Measurements from ENCODE around the gene GRID1.

GRID1 gene

DNA sequence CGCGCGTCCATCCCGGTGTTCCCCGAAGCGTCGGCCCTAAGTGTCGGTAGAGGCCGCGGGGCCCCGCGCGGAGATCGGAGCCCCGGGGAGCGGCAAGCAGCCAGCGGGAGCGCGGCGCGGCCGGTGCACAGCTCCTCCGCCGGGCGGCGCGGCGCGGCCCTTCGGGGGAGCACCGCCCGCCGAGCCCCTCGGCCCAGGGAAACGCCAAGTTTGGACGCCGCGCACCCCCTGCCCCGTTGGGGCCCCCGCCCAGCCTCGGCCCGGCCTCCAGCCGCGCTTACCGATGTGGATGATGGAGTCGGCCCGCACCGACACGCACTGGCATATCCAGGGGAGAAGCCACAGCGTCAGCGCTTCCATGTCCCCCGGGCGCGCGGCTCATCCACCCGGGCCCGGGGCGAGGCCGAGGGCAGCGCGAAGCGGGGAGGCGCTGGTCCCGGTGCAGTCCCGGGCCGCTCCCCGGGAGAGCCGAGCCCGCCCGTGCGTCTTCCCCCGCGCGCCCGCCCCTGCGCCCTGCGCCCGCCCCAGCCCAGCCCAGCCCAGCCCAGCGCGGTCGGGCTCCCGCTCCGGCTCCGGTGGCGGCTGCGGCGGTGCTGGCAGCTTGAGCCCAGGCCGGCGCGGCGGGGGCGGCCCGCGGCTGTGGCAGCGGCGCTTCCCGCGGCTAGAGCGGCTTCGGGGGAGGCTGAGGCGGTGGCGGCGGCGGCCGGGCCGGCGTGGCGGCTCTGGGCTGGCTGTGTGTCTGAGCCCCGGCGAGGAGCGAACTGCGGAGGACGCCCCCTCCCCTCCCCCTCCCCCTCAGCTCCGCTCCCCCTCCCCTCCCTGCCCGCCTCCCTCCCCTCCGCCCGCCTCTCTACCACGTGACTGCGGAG lies at the start of gene GRID1:
TSS of gene GRID1 (minus strand) at position 763 of the 869 bp plus-strand sequence.
- DNase-seq = peak; percentile 34

DNA sequence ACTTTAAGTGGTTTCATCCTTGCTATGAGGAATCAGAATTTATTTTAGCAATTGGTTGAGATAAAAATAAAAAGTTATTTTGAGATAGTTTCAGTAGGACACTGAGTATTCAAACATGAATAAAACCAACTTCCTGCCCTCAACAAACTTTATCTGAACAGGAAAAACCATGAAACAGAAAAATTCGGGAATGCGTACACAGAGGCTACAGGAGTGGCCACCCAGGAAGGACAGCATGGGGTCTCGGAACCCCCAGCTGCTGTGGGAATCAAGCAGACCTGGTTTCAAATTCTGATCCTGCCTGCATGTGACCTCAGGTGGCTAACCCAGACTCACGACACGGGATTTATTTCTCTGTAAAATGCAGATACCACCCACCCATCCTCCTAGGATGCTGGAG lies 49.0 kb upstream of the GRID1 start:
- DNase-seq = no peak

DNA sequence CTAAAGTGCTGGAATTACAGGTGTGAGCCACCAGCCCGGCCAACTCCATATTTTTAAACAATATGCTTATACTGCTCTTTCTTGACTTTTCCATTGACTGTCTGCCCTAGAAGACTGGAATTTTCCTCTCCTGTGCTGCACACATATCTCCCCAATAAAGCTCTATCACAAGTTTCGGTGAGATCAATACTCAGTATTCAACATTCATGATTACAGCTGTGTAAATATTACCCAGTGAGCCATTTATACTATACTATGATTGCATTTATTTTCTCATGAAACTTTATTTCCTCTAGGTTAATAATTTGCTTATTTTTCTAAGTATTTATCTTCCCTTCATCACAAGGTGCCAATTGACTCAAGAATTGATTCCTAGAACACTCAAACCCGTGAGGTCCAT lies 48.5 kb upstream of the GRID1 start:
- DNase-seq = no peak

DNA sequence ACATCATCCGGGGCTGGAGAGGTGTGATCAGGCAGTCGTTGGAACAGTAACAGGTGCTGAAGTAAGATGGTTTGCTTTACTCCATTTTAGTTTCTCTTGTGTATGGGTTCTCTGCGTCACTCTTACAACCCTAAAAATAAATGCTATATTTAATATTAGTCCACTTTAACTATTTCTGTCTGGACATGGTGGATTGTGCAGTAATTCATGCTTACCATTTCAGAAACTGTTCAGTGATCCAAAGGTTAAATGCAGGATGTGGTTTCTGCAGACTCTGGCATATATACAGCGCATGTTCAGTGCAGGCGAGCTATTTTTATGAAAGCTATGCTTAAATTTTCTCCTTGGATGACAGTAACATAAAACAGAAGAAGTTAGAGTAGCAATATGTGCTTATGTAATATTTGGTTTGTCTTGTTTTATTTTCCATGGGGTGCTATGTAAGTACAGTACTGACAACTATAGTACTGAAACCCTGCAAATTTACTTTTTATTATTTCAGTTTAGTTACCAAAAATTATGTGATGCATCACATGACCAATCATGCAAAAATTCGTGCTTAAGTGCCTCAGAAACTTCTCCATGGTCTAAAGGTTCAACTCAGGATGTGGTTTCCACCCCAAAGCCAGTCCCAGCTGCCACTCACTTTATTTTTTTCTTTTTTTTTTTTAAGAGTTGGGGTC lies 46.6 kb upstream of the GRID1 start:
- no peak for DNase-seq

DNA sequence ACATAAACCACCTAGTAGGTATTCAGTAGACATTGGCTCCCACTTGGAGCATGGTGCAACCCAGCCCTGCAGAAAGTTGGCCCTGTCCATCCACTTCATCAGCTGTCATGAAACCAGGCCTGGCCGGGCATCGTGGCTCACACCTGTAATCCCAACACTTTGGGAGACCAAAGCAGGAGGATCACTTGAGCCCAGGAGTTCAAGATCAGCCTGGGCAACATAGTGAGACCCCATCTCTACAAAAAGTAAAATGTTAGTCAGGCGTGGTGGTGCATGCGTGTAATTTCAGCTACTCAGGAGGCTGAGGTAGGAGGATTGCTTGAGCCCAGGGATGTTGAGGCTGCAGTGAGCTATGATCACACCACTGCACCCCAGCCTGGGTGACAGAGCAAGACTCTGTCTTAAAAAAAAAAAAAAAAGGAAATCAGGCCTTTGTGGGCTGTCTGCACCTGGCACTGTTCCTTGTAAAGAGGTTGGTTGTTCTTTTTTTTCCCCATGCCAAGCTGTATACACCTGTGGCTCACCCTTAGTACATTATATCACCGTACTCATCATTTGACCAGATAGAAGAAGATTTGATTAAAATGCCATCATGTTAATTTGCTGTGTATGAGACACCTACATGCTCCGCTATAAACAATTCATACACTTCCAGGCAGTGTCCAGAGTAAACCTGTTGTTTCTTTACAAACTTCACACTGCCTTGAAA lies 45.4 kb upstream of the GRID1 start:
- no peak for DNase-seq

DNA sequence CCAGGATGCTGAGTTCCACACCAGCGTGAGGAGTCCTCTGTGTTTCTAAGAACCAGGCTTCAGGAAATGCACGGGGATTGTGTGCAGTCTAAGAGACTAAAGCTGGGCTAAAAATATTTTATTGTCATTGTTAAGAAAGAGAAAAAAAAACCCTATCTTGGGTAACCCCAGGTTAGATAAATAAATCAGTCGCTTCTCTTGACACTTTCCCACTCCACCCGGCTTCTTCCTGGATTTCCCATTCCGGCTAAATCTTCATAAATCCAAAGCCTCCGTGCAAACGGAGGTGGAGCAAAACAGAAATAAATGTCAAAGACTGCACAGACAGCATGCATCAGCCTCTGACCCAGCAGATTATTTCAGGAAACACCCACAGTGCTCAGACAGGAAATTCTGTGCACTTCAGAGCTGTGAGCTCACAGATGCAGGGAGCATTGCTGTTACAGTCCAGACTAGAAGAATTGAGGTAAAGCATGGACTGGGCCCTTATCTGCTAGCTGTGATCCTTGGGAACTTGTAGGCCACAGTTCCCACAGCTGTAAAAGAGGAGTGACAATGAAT lies 44.8 kb upstream of the GRID1 start:
- DNase-seq = no peak

DNA sequence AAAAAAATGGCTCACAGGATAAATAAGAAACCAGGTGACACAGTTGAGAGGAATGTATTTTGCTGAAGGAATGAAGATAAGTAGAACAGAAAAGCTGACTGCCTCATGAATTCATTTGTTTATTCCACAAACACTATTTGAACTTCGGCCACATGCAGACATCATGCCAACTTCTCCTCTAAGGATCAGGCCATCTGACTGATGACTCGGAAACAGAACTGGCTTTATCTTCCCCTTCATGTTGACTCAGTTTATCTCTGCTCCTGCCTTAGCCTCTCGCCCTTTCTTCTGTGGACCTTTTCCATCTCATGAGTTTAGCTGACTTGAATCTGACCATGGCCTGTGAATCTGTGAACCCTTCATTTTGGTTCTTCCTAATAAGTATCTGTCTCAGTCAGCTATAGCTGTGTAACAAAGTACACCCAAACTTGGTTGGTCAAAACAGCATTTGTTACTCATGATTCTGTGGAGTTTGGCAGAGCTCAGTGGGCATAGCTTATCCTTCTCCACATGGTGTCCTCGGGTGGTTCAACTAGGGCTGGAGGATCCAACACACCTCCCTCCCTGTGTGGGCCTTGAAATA lies 44.0 kb upstream of the GRID1 start:
- no peak for DNase-seq

DNA sequence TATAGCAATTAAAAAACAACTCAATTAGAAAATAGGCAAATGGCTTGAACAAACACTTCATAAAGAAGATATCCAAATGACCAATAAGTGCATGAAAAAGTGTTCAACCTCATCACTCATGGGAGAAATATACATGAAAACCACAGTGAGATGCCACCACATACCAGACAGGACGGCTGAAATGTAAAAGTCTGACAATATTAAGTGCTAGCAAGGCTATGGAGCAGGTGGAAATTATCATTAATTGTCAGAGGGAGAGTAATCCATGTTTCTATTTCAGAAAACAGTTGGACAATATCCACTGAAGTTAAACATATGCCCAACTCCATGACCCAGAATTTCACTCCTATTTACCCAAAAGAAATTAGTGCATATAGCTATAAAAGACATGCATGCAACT lies 42.6 kb upstream of the GRID1 start:
- DNase-seq = no peak

DNA sequence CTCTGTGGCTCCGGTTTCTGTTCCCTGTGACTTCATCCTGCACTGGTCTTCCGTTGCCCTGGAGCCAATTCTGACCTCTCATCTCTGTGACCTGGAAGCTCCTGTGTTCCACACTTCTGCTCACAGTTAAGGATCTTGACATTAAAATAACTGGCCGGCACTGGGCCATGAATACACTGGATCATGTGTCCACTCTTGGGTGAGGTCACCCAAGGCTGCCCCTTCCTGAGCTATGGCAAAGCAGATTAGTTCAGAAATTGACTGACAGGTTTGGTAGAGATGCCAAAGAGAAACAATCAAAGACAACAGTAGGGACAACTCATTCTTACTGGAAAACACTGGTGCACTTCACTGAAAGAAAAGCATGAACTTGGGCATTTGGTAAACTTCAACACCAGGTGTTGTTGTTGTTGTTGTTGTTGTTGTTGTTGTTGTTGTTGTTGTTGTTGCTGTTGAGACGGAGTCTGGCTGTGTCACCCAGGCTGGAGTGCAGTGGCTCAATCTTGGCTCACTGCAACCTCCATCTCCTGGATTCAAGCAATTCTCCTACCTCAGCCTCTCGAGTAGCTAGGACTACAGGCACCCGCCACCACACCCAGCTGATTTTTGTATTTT lies 36.7 kb upstream of the GRID1 start:
- DNase-seq = no peak

DNA sequence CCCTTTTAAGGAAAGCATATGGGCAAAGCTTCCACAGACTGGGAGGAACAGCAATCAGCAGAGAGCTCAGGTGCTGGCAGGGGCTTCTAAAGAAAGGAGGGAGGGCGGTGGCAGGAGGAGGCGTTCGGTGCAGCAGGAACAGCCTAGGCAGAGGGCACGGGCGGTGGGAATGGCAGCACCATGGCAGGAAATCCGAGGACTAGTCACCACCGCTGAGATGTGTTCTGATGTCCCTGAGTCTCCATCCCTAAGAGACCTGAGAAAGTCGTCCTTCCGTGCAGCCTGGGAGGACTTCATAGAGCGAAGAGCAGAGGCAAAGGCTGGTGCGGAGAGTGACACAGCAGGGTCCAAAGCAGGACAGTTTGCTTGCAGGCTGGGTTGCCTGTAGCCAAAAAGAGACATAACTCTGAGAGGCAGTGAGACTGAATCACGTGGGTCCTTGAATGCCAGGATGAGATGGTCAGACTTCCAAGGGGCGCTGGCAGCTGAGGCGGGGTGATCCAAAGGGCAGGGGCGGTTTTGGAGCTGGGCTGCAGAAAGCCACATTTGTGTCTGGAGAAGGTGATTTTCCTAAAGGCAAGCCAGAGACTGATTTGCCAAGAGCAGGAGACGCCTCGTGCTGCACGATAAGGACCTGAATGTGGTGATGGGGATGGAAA lies 35.8 kb upstream of the GRID1 start:
- no peak for DNase-seq

DNA sequence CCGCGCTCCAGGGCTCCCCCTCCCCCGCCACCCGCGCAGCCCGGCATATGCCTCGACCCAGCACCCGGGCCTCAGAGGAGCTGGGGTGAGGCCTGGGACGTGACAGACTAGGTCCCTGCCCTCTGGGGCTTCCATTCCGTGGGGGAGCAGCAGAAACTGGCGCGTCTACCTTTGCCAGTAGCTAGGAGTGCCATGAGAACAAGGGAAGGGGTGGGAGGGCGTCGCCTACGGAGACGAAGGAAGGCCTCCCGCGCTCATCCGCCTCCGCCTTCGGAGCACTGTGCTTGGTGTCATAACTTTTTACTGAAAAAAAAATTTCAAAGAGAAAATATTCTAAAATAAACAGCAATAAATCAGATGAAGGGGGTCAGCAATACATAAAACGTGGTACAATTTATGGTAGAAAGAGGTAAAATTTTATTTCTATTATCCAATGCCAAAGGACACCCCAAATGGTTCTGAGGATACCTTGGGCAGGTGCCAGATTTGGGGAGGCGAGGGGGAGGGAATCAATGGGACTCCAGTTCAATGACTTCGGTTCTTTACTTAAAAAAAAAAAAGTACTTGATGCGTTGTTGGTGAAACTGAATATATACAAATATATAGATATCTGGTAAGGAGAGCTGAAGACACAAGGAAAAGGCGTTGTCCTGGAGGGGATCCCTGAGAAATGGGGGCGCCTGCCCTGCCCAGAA lies 35.1 kb upstream of the GRID1 start:
- DNase-seq = peak; percentile 47

DNA sequence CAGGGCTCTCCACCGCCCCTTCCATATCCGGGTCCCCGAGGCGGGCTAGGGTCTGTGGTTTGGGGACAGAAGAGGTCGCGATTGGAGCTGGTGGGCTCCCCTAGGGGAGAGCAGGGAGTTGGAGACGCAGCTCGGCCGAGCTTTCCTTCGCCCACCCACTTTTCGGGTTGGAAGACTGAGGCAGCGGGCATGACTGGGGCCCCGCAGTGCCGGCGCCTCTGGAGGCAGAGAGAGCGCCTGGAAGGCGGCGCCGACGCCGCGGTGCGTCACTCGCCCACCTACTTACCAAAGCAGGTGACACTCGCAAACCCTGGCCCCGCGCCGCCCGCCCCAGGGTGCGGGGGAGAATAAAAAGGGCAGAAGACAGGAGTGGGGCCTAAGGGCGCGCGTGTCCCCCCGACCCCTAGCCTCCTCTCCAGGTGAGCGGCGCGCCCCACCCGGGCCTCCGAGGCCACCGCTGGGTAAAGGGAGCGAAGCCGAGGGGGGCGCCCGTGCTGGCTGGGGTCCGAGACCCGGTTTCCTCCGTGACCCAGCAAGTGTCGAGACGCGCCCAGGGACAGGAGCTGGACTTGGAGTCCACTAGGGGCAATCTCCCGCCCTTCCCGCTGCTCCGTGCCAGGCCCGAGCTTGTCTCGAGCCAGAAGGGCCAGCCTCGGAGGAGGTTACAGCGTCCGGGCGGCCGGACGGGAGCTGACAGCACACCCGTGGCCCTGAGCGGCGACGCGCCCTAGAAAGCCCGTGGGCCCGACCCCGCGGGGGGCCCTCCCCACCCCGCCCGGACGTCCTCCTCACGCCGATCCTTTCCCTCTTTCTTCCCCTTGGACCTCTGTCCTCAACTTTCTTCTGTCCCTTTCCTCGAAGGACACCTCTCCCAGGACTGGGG lies 34.4 kb upstream of the GRID1 start:
- peak; percentile 76 for DNase-seq

DNA sequence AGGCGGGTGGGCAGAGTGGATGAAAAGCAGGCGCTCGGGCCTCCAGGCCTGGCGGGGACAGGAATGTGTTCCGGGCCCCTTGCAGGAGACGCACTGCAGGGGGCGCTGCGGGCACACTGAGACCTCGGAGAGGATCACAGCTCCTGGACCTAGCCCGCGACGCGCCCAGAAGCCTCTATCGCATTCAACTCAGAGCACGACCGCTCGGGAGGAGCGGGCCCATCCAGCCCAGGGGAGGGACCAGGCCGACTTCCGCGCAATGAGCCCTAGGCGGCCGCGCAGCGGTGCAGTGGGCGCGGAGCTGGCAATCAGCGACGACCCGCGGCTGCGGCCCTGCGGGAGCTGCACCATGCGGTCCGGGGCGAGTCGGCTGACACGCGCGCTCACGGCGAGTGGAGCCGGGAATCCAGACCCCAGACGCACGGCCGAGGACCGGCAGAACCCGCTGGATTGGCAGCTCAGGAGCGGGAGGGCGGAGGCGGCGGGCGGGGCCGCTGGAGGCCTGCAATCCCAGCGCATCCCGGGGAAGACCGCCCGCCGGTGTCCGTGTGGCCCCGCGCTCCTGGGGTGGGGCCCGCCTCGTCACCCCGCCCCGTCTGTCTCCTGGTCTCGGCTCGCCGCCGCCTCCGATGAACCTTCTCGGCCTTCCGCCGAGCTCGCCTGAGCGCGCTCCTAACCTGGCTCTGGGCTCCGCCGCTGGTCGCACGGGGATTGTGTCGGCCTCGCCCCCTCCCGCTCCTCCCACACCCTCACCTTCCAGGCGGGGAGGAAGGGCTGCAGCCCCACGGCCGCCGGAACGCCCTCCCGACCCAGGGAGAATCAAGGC lies 33.5 kb upstream of the GRID1 start:
- DNase-seq = peak; percentile 96

DNA sequence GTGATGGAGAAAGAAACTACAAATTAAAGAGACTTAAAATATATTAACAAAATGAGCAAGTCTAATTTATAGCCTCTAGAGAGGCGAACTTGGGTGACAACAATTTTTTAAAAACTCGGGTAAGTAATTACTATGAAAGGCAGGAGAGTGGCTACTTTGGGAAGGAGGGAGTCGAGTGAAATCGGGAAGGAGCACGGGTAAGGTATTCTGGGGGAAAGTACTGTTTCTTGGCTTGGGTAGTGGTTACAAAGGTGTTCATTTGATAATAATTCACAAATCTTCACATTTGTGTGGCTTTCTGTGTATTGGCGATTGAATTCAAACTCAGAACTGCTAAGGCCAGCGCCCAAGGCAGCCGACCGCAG lies 32.9 kb upstream of the GRID1 start:
- DNase-seq = no peak

DNA sequence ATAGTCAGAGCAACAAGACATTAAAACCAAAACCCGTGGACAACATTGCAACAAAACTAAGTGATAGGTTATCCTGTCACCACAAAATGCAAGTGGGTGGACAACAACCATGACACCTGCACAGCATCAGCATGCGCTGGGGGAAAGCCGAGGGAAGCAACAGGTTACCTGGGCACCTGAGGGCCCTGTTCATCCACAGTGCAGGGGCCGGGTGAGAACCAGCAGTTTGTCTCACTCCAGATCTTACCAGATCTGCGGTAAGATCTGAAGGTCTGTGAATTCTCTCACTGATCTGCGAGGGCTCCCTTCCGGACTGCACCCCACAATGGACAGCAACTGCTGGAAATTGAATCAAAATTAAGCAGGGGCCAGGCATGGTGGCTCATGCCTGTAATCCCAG lies 30.5 kb upstream of the GRID1 start:
- no peak for DNase-seq

DNA sequence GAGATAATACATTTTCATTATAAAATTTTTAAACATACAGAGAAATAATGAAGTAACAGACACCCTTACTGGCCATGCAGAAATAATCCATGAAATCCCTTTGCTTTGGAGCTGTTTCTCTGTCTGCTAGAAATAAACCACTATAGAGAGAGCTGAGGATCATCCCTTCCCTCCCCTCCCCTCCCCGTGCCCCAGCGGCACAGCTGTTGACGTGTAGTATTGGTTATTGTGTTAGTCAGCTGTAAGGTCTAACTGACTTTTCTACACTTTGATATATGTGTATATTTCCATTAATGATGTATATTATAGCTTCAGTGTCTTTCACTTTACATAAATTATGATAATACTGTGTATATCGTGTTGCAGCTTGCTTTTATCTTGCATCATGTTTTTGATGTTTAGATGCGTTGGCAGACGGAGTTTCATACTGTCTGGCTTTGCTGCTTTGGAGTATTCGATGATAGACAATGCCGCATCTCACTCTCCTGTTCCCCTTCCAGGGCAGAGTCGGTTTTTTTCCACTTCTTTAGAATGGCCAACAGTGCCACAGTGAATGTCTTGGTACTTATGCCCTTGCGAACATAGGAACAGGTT lies 27.4 kb upstream of the GRID1 start:
- no peak for DNase-seq

DNA sequence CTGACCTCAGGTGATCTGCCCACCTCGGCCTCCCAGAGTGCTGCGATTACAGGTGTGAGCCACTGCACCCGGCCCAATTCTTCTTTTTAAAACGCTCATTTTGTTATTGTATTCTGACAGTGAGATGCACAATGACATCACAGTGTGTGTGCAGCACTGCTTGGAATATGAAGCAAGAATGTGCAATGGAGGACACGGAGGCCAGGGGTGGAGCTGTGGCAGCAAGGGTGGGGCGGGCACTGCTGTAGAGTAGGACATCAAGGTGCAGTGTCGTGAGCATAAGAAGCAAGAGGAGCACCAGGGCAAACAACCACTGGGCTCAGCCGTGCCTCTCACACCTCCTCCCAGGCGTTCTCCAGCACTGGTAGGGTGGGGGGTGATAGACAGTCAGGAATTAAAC lies 26.8 kb upstream of the GRID1 start:
- DNase-seq = no peak

DNA sequence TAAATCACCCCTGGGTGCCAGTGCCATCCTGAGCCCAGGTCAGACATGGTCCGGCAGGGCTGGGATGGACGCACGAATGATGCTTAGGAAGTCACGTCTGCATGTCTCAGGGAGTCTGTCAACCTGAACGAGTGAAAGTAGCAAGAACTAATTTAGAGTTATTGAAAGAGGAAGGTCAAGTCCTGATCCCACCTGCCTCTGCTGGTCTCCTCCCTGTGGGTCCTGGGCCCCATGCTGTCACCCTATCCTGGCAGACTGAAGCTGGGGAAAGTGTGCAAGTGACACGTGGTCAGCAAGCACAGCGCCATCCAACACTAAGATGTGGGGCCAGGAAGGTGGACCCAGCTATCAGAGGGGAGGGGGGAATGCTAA lies 26.1 kb upstream of the GRID1 start:
- DNase-seq = no peak
